Measurements from ENCODE around the gene SLC46A1.

SLC46A1 gene

DNA sequence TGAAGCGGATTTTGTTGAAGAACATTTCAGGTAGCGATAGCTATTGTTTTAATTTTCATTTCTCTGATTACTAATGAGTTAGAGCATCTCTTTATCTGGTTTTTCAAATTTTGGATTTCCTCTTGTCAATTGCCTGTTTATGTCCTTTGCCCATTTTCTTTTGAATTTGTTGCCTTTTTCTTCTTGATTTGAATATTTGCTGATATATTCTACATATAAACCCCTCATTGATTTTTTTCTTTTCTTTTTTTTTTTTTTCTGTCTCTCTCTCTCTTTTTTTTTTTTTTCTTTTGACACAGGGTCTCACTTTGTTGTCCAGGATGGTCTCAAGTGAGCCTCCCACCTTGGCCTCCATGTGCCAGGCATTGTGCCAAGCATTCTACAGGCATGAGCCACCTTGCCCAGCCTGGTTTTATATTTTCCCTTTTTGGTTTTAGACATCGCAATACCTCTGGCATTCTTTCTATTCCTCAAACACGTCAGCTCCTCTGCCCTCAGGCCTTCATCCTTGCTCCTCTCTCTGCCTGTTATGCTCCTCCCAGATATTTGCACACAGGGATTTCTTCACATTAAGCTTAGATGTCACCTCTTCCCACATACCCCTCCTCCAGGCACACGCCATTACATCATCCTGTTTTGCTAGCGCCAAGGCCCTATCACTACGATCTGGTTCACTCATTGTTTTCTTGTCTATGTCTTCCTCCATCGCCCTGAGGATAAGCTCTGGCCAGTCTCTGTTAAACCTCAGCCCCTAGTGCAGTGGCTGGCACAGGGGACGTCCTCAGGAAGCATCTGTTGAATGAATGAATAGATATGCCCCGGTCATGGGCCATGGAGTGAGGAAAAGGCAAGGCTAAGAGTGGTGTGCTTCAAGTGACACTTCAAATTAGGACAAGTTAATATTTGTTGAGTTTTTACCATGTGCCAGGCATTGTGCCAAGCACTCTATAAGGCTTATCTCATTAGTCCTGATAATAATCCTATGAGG, 25.9 kb downstream of the SLC46A1 start:
- no peak for DNase-seq

- no peak for DNase-seq
Measured at GRCh38 chr17:28372945-28373274, 33.1 kb downstream of the SLC46A1 start.

DNA sequence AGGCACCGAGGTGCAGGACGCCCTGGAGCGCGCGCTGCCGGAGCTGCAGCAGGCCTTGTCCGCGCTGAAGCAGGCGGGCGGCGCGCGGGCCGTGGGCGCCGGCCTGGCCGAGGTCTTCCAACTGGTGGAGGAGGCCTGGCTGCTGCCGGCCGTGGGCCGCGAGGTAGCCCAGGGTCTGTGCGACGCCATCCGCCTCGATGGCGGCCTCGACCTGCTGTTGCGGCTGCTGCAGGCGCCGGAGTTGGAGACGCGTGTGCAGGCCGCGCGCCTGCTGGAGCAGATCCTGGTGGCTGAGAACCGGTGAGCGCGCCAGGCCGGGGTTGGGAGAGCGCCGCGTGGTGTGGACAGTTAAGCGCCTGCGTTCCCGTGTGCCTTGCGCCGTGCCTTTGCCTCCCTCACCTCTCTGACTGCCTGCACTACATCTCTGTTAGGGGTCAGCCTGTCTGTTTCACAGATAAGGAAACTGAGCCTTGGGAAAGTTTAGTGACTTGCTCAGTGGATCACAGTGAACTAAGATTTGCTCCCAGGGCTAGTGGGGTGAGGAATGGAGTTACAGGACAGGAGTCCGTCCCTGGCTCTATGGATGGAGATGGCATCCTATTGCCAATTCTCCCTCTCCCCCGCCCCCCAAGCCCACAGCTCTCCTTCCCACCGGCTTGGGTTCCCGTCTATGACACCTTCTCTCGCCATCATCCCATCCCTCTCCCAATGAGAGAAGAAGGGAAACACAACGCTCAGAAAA, 33.6 kb downstream of the SLC46A1 start:
- DNase-seq = no peak

DNA sequence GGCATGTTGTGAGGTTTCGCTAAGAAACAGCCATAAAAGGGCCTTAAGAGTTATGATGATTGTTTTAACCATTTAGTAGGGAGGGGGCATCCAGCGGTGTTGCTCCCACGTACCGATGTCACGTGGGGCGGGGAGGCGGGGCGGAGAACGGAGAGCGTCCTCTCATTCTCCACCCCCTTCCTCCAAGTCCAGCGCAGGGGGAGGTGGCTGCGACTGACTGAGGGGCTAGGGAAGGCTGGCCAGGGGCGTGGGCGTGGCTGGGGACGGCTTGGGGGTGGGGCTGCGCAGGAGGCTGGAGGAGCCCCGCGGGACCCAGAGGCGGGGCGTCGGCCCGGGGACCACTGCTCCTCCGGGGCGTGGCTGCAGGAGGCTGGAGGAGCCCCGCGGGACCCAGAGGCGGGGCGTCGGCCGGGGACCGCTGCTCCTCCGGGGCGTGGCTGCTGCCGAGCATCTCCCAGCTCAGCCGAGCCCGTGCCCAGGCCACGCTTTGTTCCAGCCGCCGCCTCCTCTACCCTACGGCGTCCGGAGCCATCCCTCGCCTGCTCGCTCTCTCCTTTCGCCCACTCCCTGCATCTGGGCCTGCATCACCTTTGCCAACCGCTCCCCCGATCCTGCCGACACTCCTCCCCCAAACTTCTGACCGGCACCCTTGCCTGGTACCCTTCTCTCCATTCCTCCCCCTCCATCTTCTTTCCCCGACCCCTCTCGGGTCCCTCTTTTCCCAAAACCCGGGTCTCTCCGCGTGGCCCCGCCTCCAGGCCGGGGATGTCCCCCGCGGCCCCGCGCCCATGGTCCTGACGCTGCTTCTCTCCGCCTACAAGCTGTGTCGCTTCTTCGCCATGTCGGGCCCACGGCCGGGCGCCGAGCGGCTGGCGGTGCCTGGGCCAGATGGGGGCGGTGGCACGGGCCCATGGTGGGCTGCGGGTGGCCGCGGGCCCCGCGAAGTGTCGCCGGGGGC, 34.5 kb downstream of the SLC46A1 start, which contains the start of gene SARM1:
Gene SARM1 (plus strand): TSS at position 450 of the 958 bp plus-strand sequence. CDS start 339 bp downstream, at position 789.
- peak; percentile 88 for DNase-seq

DNA sequence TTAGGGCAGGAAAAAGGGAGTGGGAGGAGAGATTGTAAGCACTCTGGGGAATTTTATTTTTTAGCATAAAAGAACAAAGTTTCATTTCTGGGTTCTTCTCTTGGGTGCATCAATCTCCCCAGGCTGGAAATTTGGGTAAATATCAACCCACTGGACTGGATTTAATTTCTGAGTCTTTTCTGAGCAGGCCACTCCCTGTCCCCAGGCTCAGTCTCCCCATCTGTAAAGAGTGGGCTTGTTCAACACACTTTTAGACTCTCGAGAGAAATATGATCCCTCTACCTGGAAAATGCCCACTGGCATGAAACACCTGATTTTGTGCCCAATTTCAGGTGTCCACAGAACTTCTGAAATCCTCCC, 35.3 kb downstream of the SLC46A1 start:
- DNase-seq = no peak

- no peak for DNase-seq
Measured at GRCh38 chr17:28370035-28370743, 35.8 kb downstream of the SLC46A1 start, which contains the start of gene VTN. Gene VTN (minus strand): TSS chr17:28370307. CDS start chr17:28370203, 104 bp downstream.

DNA sequence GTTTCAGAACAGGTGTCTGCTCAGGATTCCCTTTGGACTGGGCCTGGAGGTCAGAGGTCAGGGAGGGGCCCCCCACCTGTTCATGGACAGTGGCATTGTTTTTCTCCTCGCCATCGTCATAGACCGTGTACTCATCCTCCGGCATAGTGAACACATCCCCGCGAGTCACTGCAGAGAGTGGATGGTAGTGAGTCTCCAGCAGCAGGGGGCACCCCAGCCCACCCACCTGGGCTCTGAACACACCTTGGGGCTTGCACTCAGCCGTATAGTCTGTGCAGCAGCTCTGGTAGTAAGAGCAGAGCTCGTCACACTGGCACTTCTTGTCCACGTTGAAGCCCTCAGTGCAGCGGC, 36.4 kb downstream of the SLC46A1 start:
- DNase-seq = no peak

DNA sequence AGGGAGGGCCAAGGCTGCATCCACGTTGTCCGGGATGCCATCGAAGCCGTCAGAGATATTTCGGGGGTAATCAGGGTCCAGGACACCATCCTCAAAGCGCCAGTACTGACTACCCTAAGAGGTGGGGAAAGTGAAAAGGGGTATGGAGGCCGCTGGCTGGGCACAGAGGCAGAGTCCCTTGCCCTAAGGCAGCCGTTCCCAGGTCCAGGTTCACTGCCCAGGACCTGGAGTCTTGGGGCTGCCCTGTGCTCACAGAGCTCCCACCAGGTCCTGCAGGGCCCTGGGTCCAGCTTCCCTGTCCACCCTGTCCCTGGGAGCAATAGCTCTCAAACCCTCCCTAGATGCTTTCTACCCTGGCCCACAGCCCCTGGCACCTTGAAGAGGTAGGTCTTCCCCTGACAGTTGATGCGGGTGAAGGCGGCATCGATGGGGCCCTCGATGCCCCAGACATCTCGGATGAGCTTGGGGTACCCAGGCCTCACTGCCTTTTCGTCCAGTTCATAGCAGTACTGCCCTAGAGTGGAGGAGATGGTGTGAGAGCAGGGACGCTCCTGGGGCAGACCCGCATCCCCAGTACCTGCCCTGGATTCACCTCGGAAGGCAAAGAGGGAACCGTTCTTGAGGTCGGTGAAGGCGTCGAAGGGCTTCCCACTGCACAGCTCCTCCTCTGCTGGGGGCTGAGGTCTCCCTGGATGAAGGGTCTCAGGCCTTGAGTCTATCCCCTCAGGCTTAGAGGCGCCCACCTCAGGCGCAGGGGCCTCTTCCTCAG, 36.9 kb downstream of the SLC46A1 start:
- DNase-seq = no peak

GRCh38 chr17:28368306-28368831, 37.6 kb downstream of the SLC46A1 start:
- DNase-seq = no peak

DNA sequence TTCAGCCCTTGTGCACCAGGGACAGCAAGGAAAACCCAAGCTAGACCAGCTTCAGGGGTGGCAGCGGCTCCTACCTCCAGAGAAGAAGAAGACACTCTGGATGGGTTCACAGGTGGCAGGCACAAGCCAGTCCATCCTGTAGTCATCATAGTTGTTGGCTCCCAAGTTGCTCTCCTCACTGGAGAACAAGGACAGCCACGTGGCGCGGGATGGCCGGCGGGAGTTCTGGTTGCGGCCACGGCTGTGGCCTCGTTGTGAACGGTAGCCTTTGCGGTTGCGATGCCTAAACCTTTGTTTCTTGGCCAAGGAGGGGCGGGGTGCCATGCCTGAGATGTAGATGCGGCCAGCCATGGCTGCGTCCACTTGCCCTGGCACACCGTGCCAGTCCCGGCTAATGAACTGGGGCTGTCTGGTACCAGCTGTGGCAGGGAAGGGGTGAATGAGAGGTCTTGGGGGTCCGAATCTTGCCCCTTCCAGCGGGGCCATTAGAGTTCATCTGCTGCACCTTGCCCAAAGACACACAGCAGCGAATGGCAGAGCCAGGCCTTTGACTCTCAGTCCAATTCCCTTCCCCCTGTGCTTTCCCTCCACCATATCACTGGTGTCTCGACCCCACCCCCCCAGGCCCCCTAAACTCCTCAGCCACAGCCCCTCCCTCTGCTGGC, 38.2 kb downstream of the SLC46A1 start:
- DNase-seq = no peak

GRCh38 chr17:28366605-28367004, 39.4 kb downstream of the SLC46A1 start:
- no peak for DNase-seq

GRCh38 chr17:28365487-28365886, 40.5 kb downstream of the SLC46A1 start:
- no peak for DNase-seq

- no peak for DNase-seq
Measured at GRCh38 chr17:28364665-28365363, 41.2 kb downstream of the SLC46A1 start, which contains the start of gene SEBOX. Gene SEBOX (minus strand): TSS chr17:28365199. CDS start chr17:28365151, 48 bp downstream.

DNA sequence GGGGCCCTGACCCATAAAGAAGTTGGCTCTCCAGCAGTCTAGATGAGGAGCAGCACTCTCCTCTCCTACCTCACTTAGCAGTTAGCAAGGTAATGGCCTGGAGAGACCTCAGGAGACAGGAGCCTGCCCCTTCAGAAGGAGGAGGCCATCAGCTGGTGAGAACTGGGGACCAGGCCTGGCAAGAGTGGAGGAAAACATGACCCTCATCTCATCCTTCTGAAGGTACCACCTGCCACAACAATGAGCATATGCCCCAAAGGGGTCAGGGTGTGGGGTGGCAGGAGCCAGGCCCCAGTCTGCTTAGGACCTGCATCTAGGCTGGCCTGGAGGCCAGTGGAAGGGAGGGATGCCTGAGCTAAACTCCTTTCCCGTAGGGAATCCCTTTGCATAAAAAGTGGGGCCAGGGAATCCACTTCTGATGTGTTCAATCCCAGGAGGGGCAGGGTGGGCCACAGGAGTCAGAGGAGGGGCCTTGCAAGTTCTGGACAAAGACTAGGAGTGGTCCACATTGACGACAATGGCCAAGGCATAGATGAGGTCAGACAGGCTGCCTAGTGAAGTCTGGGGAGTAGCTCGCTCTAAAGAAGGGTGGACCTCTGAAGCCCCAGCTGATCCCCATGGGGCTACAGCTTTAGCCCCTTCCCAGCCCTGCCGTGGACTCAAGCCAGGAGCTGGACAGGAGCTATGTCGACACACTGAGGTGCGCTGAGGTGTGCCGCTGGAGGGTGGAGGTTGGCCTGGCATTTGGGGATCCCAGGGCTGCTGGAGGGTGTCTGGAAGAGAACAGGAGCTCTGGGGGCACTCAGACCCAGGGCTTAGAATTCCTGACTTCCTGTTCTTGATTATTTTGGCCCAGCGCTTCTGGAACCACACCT, 42.0 kb downstream of the SLC46A1 start:
- no peak for DNase-seq

DNA sequence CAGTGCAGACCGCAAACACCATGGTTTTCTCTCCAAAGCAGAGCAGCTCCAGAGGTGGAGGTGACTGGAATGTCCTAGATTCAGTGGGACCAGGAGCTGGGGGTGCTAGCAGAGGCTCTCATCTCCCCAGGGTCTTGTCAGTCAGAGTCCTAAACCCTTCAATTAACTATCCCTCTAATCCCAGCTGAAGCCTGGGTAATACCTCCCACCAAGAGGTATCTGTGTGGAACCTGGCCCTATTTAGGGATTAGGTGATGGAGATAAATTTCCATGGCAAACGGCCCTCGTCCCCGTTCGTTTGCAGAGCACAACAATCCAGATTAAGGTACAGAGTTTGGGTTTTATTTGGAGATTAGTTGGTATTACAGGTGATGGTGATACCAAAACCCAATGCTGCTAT, 42.8 kb downstream of the SLC46A1 start:
- DNase-seq = no peak

GRCh38 chr17:28357901-28358197, 48.2 kb downstream of the SLC46A1 start:
- no peak for DNase-seq

- peak; percentile 98 for DNase-seq
Measured at GRCh38 chr17:28357061-28357900, 48.7 kb downstream of the SLC46A1 start, which contains the start of gene POLDIP2. Gene POLDIP2 (minus strand): TSS chr17:28357527. CDS start chr17:28357448, 79 bp downstream.

DNA sequence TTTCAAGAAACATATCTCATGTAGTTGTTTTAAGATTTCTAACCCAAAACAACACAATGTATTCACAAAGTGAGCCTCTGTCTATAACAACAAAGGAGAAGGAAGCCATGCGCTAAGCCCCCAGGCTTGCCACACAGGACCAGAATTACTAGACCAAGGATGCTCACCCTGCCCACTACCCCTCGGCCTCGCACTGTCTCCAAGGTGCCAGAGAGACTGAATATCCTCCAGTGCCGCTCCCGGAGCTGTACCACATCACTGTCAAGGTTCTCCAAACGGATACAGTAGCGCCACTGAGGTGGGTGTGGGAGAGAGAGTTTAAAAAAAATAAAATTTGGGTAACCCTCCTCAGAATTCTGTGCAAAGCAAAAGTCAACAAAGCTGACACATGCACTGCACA, 55.7 kb downstream of the SLC46A1 start:
- no peak for DNase-seq

All from femur (tissue), 1 donor.